Measurements from ENCODE around the gene SLC9A9.

Gene SLC9A9

DNA sequence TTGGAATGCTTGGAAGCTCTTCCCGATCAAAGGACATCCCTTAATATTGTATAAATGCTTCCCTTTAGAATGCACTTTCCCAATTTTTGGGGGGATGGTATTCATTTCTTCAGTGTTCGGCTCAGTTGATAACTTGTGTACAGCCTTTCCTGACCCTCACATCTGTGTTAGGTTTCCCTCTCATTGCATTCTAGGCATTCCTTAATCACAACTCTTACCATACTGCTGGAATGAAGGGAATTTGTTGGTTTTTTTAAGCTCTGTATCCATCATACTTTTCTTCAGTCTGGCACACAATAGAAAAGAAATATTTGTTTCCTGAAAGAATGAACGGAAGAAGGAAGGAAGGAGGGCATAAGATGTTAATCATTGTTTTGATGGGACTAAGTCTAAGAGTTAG, 609.2 kb downstream of the SLC9A9 start:
- H3K4me1 ChIP-seq (ENCODE audit: control insufficient read depth, low read depth, low read length) = no peaks in the 10 kb centered on the region
- no peak overlapping the region for H2BK5ac ChIP-seq (ENCODE audit: low read length)
- no CpG with 5 or more reads among the region's 3 CpGs for WGBS (ENCODE audit: extremely low coverage, insufficient coverage, low lambda C conversion rate)
- H3K27me3 ChIP-seq (ENCODE audit: insufficient read depth, low read length, poor library complexity) = no peaks in the 10 kb centered on the region
- no peak overlapping the region for H3K4me3 ChIP-seq (ENCODE audit: low read length)
- no peak overlapping the region for H3K18ac ChIP-seq (ENCODE audit: low read length)
- H2AK5ac ChIP-seq (ENCODE audit: low read length) = no peak overlapping the region
- H3K36me3 ChIP-seq (ENCODE audit: control insufficient read depth, insufficient read depth, low read length) = no peaks in the 10 kb centered on the region
- no peak overlapping the region for H3K27ac ChIP-seq (ENCODE audit: low read depth, low read length)
- no peaks in the 10 kb centered on the region for H3K79me2 ChIP-seq (ENCODE audit: control insufficient read depth, insufficient read depth, low read length)
- no peak overlapping the region for H4K8ac ChIP-seq (ENCODE audit: low read depth, low read length)
- H3K79me1 ChIP-seq (ENCODE audit: low read length) = no peaks in the 10 kb centered on the region
- H3K4ac ChIP-seq (ENCODE audit: low read depth, low read length) = no peak overlapping the region
- H3K23ac ChIP-seq (ENCODE audit: low read length) = no peak overlapping the region
- H2BK15ac ChIP-seq (replicated peaks; ENCODE audit: low read depth) = no peak overlapping the region
- H4K5ac ChIP-seq (ENCODE audit: low read length) = no peak overlapping the region
- no peak overlapping the region for H3K4me2 ChIP-seq (ENCODE audit: low read length)
- H3K56ac ChIP-seq (ENCODE audit: low read length) = no peak overlapping the region
- no peak overlapping the region for H3K9ac ChIP-seq (ENCODE audit: low read length)
- DNase-seq = no peak
- no peak overlapping the region for H2BK120ac ChIP-seq (ENCODE audit: low read depth, low read length)

DNA sequence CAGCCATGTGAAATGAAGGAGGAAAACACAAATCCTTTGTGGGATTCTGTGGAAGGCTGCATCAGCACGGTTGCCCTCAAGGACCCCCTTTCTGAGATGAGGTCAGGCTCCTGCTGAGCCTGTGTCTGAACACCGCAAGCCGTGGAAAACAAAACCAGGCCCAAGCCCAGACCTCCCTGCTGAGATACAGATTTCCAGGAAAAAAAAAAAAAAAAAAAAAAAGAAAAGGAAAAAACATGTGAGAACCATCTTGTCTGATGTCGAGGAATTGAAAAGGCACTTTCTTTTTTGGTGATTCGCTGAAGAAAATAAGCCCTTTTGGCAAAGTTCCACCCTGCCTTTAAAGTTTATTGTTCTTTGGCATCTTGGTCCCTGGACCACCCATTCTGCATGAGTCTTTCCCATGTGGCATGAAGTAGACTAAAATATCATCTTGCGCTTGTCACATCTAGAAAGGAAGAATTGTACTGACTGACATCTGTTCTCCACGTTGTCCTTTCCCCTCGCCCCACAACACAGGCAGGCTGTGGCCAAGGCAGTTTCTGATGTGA, 611.1 kb downstream of the SLC9A9 start:
- Histone ChIP-seq H3K79me1 (ENCODE audit: low read length) (no peaks in the 10 kb centered on the region), H3K27me3 (ENCODE audit: insufficient read depth, low read length, poor library complexity) (no peaks in the 10 kb centered on the region), H3K9ac (ENCODE audit: low read length) (no peak overlapping the region), H3K23ac (ENCODE audit: low read length) (no peak overlapping the region), H3K36me3 (ENCODE audit: control insufficient read depth, insufficient read depth, low read length) (no peaks in the 10 kb centered on the region), H2BK5ac (ENCODE audit: low read length) (no peak overlapping the region), H2AK5ac (ENCODE audit: low read length) (no peak overlapping the region), H3K27ac (ENCODE audit: low read depth, low read length) (no peak overlapping the region), H4K5ac (ENCODE audit: low read length) (no peak overlapping the region), H3K18ac (ENCODE audit: low read length) (no peak overlapping the region), H3K56ac (ENCODE audit: low read length) (no peak overlapping the region), H2BK15ac (replicated peaks; ENCODE audit: low read depth) (no peak overlapping the region), H3K79me2 (ENCODE audit: control insufficient read depth, insufficient read depth, low read length) (no peaks in the 10 kb centered on the region), H4K8ac (ENCODE audit: low read depth, low read length) (no peak overlapping the region), H2BK120ac (ENCODE audit: low read depth, low read length) (no peak overlapping the region), H3K4me3 (ENCODE audit: low read length) (no peak overlapping the region), H3K4ac (ENCODE audit: low read depth, low read length) (no peak overlapping the region), H3K4me2 (ENCODE audit: low read length) (no peak overlapping the region), H3K4me1 (ENCODE audit: control insufficient read depth, low read depth, low read length) (no peaks in the 10 kb centered on the region)
- no CpG with 5 or more reads among the region's 8 CpGs for WGBS (ENCODE audit: extremely low coverage, insufficient coverage, low lambda C conversion rate)
- no peak for DNase-seq

DNA sequence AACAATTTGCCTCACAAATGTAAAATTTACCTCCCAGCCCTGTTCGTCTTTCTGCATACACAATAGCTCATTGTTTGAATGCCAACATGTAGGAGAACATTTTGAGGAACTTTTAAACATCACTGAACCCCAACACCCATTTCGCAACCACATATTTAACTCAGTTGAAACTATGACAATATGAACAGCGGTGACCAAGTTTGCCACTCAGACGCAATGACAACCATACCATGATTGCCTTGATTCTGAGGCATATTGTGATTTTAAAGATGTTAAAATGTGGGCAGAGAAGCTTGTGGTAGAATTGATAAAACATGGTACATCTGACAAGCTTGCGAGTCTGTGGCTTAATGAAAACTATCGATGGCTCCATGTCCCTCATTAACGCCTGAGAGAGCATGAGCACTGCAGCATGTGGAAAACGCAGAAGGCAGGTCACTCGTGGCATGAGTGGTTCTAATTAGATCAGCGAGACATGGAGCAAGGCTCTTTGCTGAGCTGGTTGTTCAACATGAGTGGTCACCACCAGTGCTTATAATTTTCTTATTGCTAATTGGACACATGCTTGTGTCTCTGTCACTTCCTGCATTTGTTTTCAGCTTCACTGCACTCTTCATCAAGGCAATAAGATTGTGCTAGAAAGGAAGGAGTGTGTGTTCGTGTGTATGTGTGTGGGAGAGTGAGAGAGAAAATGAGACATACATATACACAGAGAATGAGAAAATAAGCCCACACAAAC, 611.9 kb downstream of the SLC9A9 start:
- H3K79me1 ChIP-seq (ENCODE audit: low read length) = no peaks in the 10 kb centered on the region
- no peak overlapping the region for H3K27ac ChIP-seq (ENCODE audit: low read depth, low read length)
- no peak overlapping the region for H2BK15ac ChIP-seq (replicated peaks; ENCODE audit: low read depth)
- H3K27me3 ChIP-seq (ENCODE audit: insufficient read depth, low read length, poor library complexity) = no peaks in the 10 kb centered on the region
- no CpG with 5 or more reads among the region's 11 CpGs for WGBS (ENCODE audit: extremely low coverage, insufficient coverage, low lambda C conversion rate)
- H3K4me3 ChIP-seq (ENCODE audit: low read length) = no peak overlapping the region
- H3K36me3 ChIP-seq (ENCODE audit: control insufficient read depth, insufficient read depth, low read length) = no peaks in the 10 kb centered on the region
- H2BK5ac ChIP-seq (ENCODE audit: low read length) = no peak overlapping the region
- no peaks in the 10 kb centered on the region for H3K79me2 ChIP-seq (ENCODE audit: control insufficient read depth, insufficient read depth, low read length)
- H3K18ac ChIP-seq (ENCODE audit: low read length) = no peak overlapping the region
- no peak overlapping the region for H3K4ac ChIP-seq (ENCODE audit: low read depth, low read length)
- no peak overlapping the region for H3K56ac ChIP-seq (ENCODE audit: low read length)
- H2BK120ac ChIP-seq (ENCODE audit: low read depth, low read length) = no peak overlapping the region
- no peak overlapping the region for H2AK5ac ChIP-seq (ENCODE audit: low read length)
- no peaks in the 10 kb centered on the region for H3K4me1 ChIP-seq (ENCODE audit: control insufficient read depth, low read depth, low read length)
- no peak overlapping the region for H3K9ac ChIP-seq (ENCODE audit: low read length)
- H4K5ac ChIP-seq (ENCODE audit: low read length) = no peak overlapping the region
- no peak overlapping the region for H3K23ac ChIP-seq (ENCODE audit: low read length)
- H3K4me2 ChIP-seq (ENCODE audit: low read length) = no peak overlapping the region
- H4K8ac ChIP-seq (ENCODE audit: low read depth, low read length) = no peak overlapping the region
- DNase-seq = no peak

DNA sequence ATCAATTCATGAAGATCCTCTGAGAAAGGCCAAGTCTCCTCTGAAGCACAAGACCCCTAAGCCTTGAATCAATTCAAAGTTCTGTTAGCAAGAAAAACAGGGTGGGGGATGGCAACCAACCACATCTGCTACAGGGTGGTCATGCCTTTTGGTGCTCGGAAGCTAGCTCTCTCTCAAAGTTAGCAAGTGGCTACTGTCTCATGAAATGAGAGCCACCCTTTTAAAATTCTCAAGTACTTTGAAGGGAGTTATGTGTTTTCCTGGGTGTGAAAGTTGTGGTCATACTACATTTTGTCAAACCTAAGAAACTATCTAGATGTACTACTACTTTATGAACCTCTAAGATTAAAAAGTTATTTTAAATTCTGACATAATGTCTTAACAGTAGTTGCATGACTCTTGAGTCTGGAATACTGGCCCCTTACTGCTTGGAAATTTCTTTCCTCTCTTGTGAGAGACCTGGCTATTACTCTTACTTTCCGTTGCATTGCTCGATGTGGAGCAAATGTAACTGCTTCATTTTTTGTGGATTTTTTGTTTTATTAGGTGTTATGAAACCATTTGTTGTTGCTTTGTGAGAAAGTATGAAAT, 612.6 kb downstream of the SLC9A9 start:
- Histone ChIP-seq H3K27me3 (ENCODE audit: insufficient read depth, low read length, poor library complexity) (no peaks in the 10 kb centered on the region), H3K79me2 (ENCODE audit: control insufficient read depth, insufficient read depth, low read length) (no peaks in the 10 kb centered on the region), H3K18ac (ENCODE audit: low read length) (no peak overlapping the region), H3K4me2 (ENCODE audit: low read length) (no peak overlapping the region), H4K5ac (ENCODE audit: low read length) (no peak overlapping the region), H3K23ac (ENCODE audit: low read length) (no peak overlapping the region), H3K4me3 (ENCODE audit: low read length) (no peak overlapping the region), H3K36me3 (ENCODE audit: control insufficient read depth, insufficient read depth, low read length) (no peaks in the 10 kb centered on the region), H2AK5ac (ENCODE audit: low read length) (no peak overlapping the region), H3K4me1 (ENCODE audit: control insufficient read depth, low read depth, low read length) (no peaks in the 10 kb centered on the region), H3K27ac (ENCODE audit: low read depth, low read length) (no peak overlapping the region), H2BK5ac (ENCODE audit: low read length) (no peak overlapping the region), H3K9ac (ENCODE audit: low read length) (no peak overlapping the region), H4K8ac (ENCODE audit: low read depth, low read length) (no peak overlapping the region), H2BK120ac (ENCODE audit: low read depth, low read length) (no peak overlapping the region), H3K56ac (ENCODE audit: low read length) (no peak overlapping the region), H3K79me1 (ENCODE audit: low read length) (no peaks in the 10 kb centered on the region), H3K4ac (ENCODE audit: low read depth, low read length) (no peak overlapping the region), H2BK15ac (replicated peaks; ENCODE audit: low read depth) (no peak overlapping the region)
- DNase-seq = no peak
- WGBS (ENCODE audit: extremely low coverage, insufficient coverage, low lambda C conversion rate) = no CpG with 5 or more reads among the region's 3 CpGs

DNA sequence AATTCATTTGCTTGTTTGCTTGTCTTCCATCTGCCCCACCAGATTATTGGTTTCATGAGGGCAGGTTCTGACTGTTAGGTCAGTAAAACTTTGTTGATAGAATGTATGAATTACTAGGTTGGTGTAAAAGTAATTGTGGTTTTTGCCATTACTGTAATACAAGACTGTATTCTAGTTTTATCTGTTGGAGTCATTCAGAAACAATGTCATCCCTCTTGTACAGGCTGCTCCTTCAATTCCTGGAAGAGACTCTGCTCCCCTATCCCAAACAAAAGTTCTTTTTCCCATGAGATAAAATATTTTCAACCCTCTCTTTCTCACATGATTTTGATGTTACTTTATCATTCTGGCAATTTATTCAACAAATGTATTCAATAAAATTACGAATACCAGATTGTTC, 613.7 kb downstream of the SLC9A9 start:
- no peak overlapping the region for H2BK120ac ChIP-seq (ENCODE audit: low read depth, low read length)
- H3K23ac ChIP-seq (ENCODE audit: low read length) = no peak overlapping the region
- H3K56ac ChIP-seq (ENCODE audit: low read length) = no peak overlapping the region
- no peak overlapping the region for H2BK5ac ChIP-seq (ENCODE audit: low read length)
- H3K4me1 ChIP-seq (ENCODE audit: control insufficient read depth, low read depth, low read length) = no peaks in the 10 kb centered on the region
- H3K18ac ChIP-seq (ENCODE audit: low read length) = no peak overlapping the region
- H3K9ac ChIP-seq (ENCODE audit: low read length) = no peak overlapping the region
- H4K5ac ChIP-seq (ENCODE audit: low read length) = no peak overlapping the region
- WGBS (ENCODE audit: extremely low coverage, insufficient coverage, low lambda C conversion rate) = no CpG with 5 or more reads among the region's 1 CpG
- H3K4me3 ChIP-seq (ENCODE audit: low read length) = no peak overlapping the region
- no peak overlapping the region for H2BK15ac ChIP-seq (replicated peaks; ENCODE audit: low read depth)
- no peaks in the 10 kb centered on the region for H3K36me3 ChIP-seq (ENCODE audit: control insufficient read depth, insufficient read depth, low read length)
- H3K4me2 ChIP-seq (ENCODE audit: low read length) = no peak overlapping the region
- H4K8ac ChIP-seq (ENCODE audit: low read depth, low read length) = no peak overlapping the region
- H2AK5ac ChIP-seq (ENCODE audit: low read length) = no peak overlapping the region
- no peaks in the 10 kb centered on the region for H3K79me2 ChIP-seq (ENCODE audit: control insufficient read depth, insufficient read depth, low read length)
- no peaks in the 10 kb centered on the region for H3K79me1 ChIP-seq (ENCODE audit: low read length)
- no peak overlapping the region for H3K27ac ChIP-seq (ENCODE audit: low read depth, low read length)
- H3K27me3 ChIP-seq (ENCODE audit: insufficient read depth, low read length, poor library complexity) = no peaks in the 10 kb centered on the region
- DNase-seq = no peak
- no peak overlapping the region for H3K4ac ChIP-seq (ENCODE audit: low read depth, low read length)
